KMS-11 (cell line): ENCODE data around the gene GNG2.

Source experiments
- H2AFZ ChIP-seq: fragments of 200-600 bp; sonication (generic); 2 replicates; pipeline ENCODE4 v1.6.1; 2016; ENCODE audit warnings: antibody characterized with exemption, mixed run types, low read depth
- H3K27ac ChIP-seq: fragments of 200-600 bp; sonication (generic); 2 replicates; pipeline ENCODE4 v1.6.1; 2016; ENCODE audit warnings: mild to moderate bottlenecking, mixed run types
- H3K27me3 ChIP-seq: fragments of 200-600 bp; sonication (generic); 2 replicates; pipeline ENCODE4 v1.6.1; 2017; ENCODE audit warnings: mild to moderate bottlenecking, low read depth, mixed run types, moderate library complexity; ENCODE audit not compliant: insufficient read depth
- H3K36me3 ChIP-seq: fragments of 200-600 bp; sonication (generic); 2 replicates; pipeline ENCODE4 v1.6.1; 2017; ENCODE audit warnings: mild to moderate bottlenecking, mixed run types; ENCODE audit not compliant: insufficient read depth
- H3K4me1 ChIP-seq: fragments of 200-600 bp; sonication (generic); 2 replicates; pipeline ENCODE4 v1.6.1; 2016; ENCODE audit warnings: mild to moderate bottlenecking, low read depth, mixed run types; ENCODE audit not compliant: poor library complexity, severe bottlenecking
- H3K4me2 ChIP-seq: fragments of 200-600 bp; sonication (generic); 2 replicates; pipeline ENCODE4 v1.7.0; 2016; ENCODE audit warnings: mild to moderate bottlenecking, mixed run types
- H3K4me3 ChIP-seq: fragments of 200-600 bp; sonication (generic); IDR thresholded peaks from 2 replicates; pipeline ENCODE4 v1.6.1; 2017; ENCODE audit warnings: low read depth, low read length, mixed read lengths; ENCODE audit not compliant: insufficient read depth
- H3K79me2 ChIP-seq: fragments of 200-600 bp; sonication (generic); 2 replicates; pipeline ENCODE4 v1.6.1; 2016; ENCODE audit warnings: low read depth, mixed run types; ENCODE audit not compliant: insufficient read depth
- H3K9ac ChIP-seq: fragments of 200-600 bp; sonication (generic); 2 replicates; pipeline ENCODE4 v1.6.1; 2016; ENCODE audit warnings: mild to moderate bottlenecking, mixed run types
- H4K20me1 ChIP-seq: fragments of 200-600 bp; sonication (generic); 2 replicates; pipeline ENCODE4 v1.6.1; 2016; ENCODE audit warnings: mild to moderate bottlenecking, mixed run types; ENCODE audit not compliant: insufficient read depth
- CTCF ChIP-seq: fragments of 200-600 bp; sonication (generic); conservative IDR thresholded peaks from 2 replicates; pipeline ENCODE4 v1.6.1; 2017; ENCODE audit warnings: low read depth, mild to moderate bottlenecking, antibody characterized with exemption, low read length, moderate library complexity, mixed read lengths

Gene GNG2

DNA sequence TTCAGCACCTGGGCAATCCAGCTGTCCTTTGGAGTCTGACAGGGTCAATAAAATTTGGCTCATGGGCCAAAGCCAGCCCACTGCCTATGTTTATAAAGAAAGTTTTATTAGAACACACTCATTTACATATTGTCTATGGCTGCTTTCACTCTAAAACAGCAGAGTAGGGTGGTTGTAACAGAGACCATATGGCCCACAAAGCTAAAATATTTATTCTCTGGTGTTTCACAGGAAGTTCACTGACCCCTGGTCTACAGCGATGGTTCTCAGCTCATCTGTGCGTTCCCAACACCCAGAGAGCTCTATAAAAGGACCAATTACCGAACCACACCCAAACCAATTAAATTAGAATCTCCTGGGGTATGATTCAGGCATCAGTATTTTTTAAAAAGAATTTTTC is 91.2 kb downstream of the GNG2 start:
- Histone ChIP-seq H3K4me2 (no peak overlapping the region), H3K36me3 (no peaks in the 10 kb centered on the region), H3K79me2 (no peaks in the 10 kb centered on the region), H3K9ac (no peak overlapping the region), H3K27me3 (no peaks in the 10 kb centered on the region), H2AFZ (no peak overlapping the region), H3K27ac (no peak overlapping the region), H3K4me3 (no peak overlapping the region), H3K4me1 (no peaks in the 10 kb centered on the region), H4K20me1 (no peaks in the 10 kb centered on the region)
- TF ChIP-seq CTCF, result no peak

DNA sequence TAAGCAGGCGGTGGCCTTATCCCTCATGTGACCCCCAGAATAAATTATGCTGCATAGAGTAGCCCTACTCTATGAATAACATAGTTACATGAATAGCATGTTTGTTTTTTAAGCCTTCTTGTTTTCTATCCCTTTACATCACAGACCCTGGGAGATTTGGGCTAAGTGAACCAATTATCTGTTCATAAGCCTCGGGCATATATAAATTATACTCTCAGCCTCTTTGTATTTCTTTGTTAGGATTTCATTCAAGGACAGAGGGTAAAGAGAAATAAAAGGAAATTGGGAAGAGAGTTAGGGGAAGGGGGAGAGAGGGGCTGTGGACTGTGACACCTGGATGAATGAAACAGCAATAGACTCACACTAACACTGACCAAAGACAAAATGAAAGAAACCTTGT is 93.6 kb downstream of the GNG2 start:
- Histone ChIP-seq H3K36me3 (no peaks in the 10 kb centered on the region), H3K79me2 (no peaks in the 10 kb centered on the region), H3K4me1 (no peaks in the 10 kb centered on the region), H4K20me1 (no peaks in the 10 kb centered on the region), H3K27ac (no peak overlapping the region), H3K27me3 (no peaks in the 10 kb centered on the region), H2AFZ (no peak overlapping the region), H3K4me2 (no peak overlapping the region), H3K4me3 (no peak overlapping the region), H3K9ac (no peak overlapping the region)
- no peak for TF ChIP-seq CTCF

GRCh38 chr14:51954657-51955056 is 94.2 kb downstream of the GNG2 start:
- Histone ChIP-seq H3K4me2 (no peak overlapping the region), H3K36me3 (no peaks in the 10 kb centered on the region), H3K9ac (no peak overlapping the region), H3K4me1 (no peaks in the 10 kb centered on the region), H3K27me3 (no peaks in the 10 kb centered on the region), H3K27ac (no peak overlapping the region), H3K79me2 (no peaks in the 10 kb centered on the region), H3K4me3 (no peak overlapping the region), H4K20me1 (no peaks in the 10 kb centered on the region), H2AFZ (no peak overlapping the region)
- TF ChIP-seq CTCF, result no peak

DNA sequence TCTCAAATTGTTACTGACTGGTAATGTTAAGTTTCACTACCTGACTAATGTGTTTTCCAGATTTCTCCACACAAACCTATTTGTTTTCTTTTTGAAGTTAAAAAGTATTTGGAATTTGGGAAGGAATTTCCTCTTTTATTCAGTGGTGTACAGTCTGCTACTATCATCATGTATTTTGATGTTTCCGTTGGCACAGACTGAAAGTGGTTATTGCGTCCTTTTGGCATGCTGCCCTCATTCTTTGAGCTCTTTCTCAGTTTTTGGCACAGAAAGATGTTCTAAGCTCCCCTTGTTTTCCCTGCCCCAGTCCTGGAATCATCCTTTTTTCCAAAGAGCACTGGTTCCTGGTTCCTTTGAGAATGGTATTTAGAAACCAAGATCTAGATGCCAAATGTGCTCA is 97.5 kb downstream of the GNG2 start:
- Histone ChIP-seq H4K20me1 (no peaks in the 10 kb centered on the region), H3K9ac (no peak overlapping the region), H2AFZ (no peak overlapping the region), H3K4me3 (no peak overlapping the region), H3K4me2 (no peak overlapping the region), H3K27me3 (no peaks in the 10 kb centered on the region), H3K4me1 (no peaks in the 10 kb centered on the region), H3K27ac (no peak overlapping the region), H3K79me2 (no peaks in the 10 kb centered on the region), H3K36me3 (no peaks in the 10 kb centered on the region)
- TF ChIP-seq CTCF, result no peak

- H2AFZ ChIP-seq, result no peak overlapping the region
- no peaks in the 10 kb centered on the region for H3K4me1 ChIP-seq
- no peak for TF ChIP-seq CTCF
- H3K27me3 ChIP-seq, result no peaks in the 10 kb centered on the region
- H3K4me2 ChIP-seq, result no peak overlapping the region
- no peak overlapping the region for H3K4me3 ChIP-seq
- no peaks in the 10 kb centered on the region for H3K79me2 ChIP-seq
- H3K36me3 ChIP-seq, result no peaks in the 10 kb centered on the region
- no peak overlapping the region for H3K9ac ChIP-seq
- no peaks in the 10 kb centered on the region for H4K20me1 ChIP-seq
- H3K27ac ChIP-seq, result no peak overlapping the region
Observed at GRCh38 chr14:51959928-51960327, 99.5 kb downstream of the GNG2 start.
